Panc1 (cell line): ENCODE measurements around the gene IPO5.

Source experiments
- CTCF ChIP-seq: fragments of 450-650 bp; IDR thresholded peaks from 2 replicates; pipeline ENCODE4 v1.5.1; 2017; ENCODE audit warnings: mild to moderate bottlenecking
- POLR2AphosphoS5 ChIP-seq: IDR thresholded peaks from 2 replicates; pipeline ENCODE4 v1.6.1; 2012; ENCODE audit warnings: mild to moderate bottlenecking, low read depth, low read length, moderate library complexity
- SIN3A ChIP-seq: IDR thresholded peaks from 2 replicates; pipeline ENCODE4 v1.6.1; 2012; ENCODE audit warnings: low read depth, mild to moderate bottlenecking, low read length, moderate library complexity, borderline replicate concordance; ENCODE audit not compliant: insufficient read depth
- TCF7L2 ChIP-seq: IDR thresholded peaks from 2 replicates; pipeline ENCODE4 v1.6.1; 2011; ENCODE audit warnings: mild to moderate bottlenecking, low read depth, low read length, inconsistent platforms
- TF ChIP-seq, protein P1 (sequence below), 2 experiments: IDR thresholded peaks; 2 replicates each; pipeline ENCODE4 v1.6.1; 2011 to 2012; ENCODE audit warnings: low read depth in 2 of 2, control low read depth in 1 of 2, low read length in 1 of 2, mild to moderate bottlenecking in 1 of 2, moderate library complexity in 1 of 2; ENCODE audit not compliant: insufficient read depth in 1 of 2

- no peak for TF ChIP-seq SIN3A
- TF ChIP-seq CTCF = no peak
- no peak for TF ChIP-seq TCF7L2
- no peak for TF ChIP-seq POLR2AphosphoS5
- TF ChIP-seq, protein P1, sequence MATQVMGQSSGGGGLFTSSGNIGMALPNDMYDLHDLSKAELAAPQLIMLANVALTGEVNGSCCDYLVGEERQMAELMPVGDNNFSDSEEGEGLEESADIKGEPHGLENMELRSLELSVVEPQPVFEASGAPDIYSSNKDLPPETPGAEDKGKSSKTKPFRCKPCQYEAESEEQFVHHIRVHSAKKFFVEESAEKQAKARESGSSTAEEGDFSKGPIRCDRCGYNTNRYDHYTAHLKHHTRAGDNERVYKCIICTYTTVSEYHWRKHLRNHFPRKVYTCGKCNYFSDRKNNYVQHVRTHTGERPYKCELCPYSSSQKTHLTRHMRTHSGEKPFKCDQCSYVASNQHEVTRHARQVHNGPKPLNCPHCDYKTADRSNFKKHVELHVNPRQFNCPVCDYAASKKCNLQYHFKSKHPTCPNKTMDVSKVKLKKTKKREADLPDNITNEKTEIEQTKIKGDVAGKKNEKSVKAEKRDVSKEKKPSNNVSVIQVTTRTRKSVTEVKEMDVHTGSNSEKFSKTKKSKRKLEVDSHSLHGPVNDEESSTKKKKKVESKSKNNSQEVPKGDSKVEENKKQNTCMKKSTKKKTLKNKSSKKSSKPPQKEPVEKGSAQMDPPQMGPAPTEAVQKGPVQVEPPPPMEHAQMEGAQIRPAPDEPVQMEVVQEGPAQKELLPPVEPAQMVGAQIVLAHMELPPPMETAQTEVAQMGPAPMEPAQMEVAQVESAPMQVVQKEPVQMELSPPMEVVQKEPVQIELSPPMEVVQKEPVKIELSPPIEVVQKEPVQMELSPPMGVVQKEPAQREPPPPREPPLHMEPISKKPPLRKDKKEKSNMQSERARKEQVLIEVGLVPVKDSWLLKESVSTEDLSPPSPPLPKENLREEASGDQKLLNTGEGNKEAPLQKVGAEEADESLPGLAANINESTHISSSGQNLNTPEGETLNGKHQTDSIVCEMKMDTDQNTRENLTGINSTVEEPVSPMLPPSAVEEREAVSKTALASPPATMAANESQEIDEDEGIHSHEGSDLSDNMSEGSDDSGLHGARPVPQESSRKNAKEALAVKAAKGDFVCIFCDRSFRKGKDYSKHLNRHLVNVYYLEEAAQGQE (IDR thresholded peaks at IDR 0.05; ENCODE audit: insufficient read depth in 1 of 2, low read depth in 2 of 2, low read length in 1 of 2) = no peak
Measured at GRCh38 chr13:97945342-97945741, 8.1 kb upstream of the IPO5 start.
